ENCODE data around the gene FOXK1.

FOXK1 gene

GRCh38 chr7:4787947-4788626 is 106.0 kb downstream of the FOXK1 start:
- no peak overlapping the region for H2BK5ac ChIP-seq (ENCODE audit: low read length)
- H3K23ac ChIP-seq (ENCODE audit: low read depth, low read length, poor library complexity): peak overlapping the region; percentile 12
- H3K14ac ChIP-seq (ENCODE audit: low read length): no peak overlapping the region
- no peak overlapping the region for H3K27ac ChIP-seq (replicated peaks; ENCODE audit: low read length)
- H2BK120ac ChIP-seq (ENCODE audit: low read depth, low read length): no peak overlapping the region
- no peaks in the 10 kb centered on the region for H3K27me3 ChIP-seq (ENCODE audit: control insufficient read depth in 3 of 3, insufficient read depth in 3 of 3, low read depth in 1 of 3, low read length in 3 of 3)
- peaks cover 5 to 74% of the 10 kb centered on the region in 2 donors for H3K36me3 ChIP-seq (replicated peaks in 1 of 2; ENCODE audit: control insufficient read depth in 2 of 2, insufficient read depth in 2 of 2, low read length in 2 of 2)
- H3K4me2 ChIP-seq (ENCODE audit: insufficient read depth, low read length, poor library complexity, severe bottlenecking): no peak overlapping the region
- H3K4me3 ChIP-seq (ENCODE audit: low read length in 2 of 2): no peak overlapping the region
- H3K18ac ChIP-seq (ENCODE audit: low read length): no peak overlapping the region
- H3K79me1 ChIP-seq (ENCODE audit: low read depth, low read length): peaks cover 4% of the 10 kb centered on the region
- no peak overlapping the region for H3K4ac ChIP-seq (ENCODE audit: low read length)
- H4K91ac ChIP-seq (ENCODE audit: low read depth, low read length, poor library complexity): peak overlapping the region; percentile 12
- no peak overlapping the region for H2AFZ ChIP-seq (ENCODE audit: low read length)
- H2AK5ac ChIP-seq (ENCODE audit: low read depth, low read length): no peak overlapping the region
- H3K4me1 ChIP-seq (ENCODE audit: control insufficient read depth in 2 of 2, insufficient read depth in 1 of 2, low read depth in 1 of 2, low read length in 2 of 2): peaks cover 0 to 2% of the 10 kb centered on the region in 2 donors
- no peak overlapping the region for H2BK15ac ChIP-seq (ENCODE audit: low read length)
- H3K9me3 ChIP-seq (replicated peaks in 1 of 2; ENCODE audit: control insufficient read depth in 2 of 2, insufficient read depth in 1 of 2, low read depth in 1 of 2, low read length in 2 of 2): no peaks in the 10 kb centered on the region
- no peak for DNase-seq (ENCODE audit: low spot score)
- no peak overlapping the region for H4K8ac ChIP-seq (ENCODE audit: low read depth, low read length)
- no CpG with 5 or more reads among the region's 23 CpGs for WGBS, 2 donors (ENCODE audit: extremely low coverage in 2 of 2, insufficient read length in 2 of 2, insufficient replicate concordance in 1 of 2)
- H3K9ac ChIP-seq (ENCODE audit: low read depth, low read length, poor library complexity): peak overlapping the region; percentile 44
- no peak overlapping the region for H2BK12ac ChIP-seq (ENCODE audit: low read length)

GRCh38 chr7:4788627-4789189 is 106.6 kb downstream of the FOXK1 start:
- H3K27me3 ChIP-seq (ENCODE audit: control insufficient read depth in 3 of 3, insufficient read depth in 3 of 3, low read depth in 1 of 3, low read length in 3 of 3): no peaks in the 10 kb centered on the region

GRCh38 chr7:4789194-4790077 is 107.3 kb downstream of the FOXK1 start:
- WGBS, 2 donors (ENCODE audit: extremely low coverage in 2 of 2, insufficient read length in 2 of 2, insufficient replicate concordance in 1 of 2): no CpG with 5 or more reads among the region's 26 CpGs
- H2AK5ac ChIP-seq (ENCODE audit: low read depth, low read length): no peak overlapping the region
- no peak overlapping the region for H4K8ac ChIP-seq (ENCODE audit: low read depth, low read length)
- H3K14ac ChIP-seq (ENCODE audit: low read length): no peak overlapping the region
- H3K18ac ChIP-seq (ENCODE audit: low read length): no peak overlapping the region
- H3K4me3 ChIP-seq (ENCODE audit: low read length in 2 of 2): no peak overlapping the region
- no peaks in the 10 kb centered on the region for H3K79me1 ChIP-seq (ENCODE audit: low read depth, low read length)
- no peaks in the 10 kb centered on the region for H3K9me3 ChIP-seq (replicated peaks in 1 of 2; ENCODE audit: control insufficient read depth in 2 of 2, insufficient read depth in 1 of 2, low read depth in 1 of 2, low read length in 2 of 2)
- no peak overlapping the region for H4K91ac ChIP-seq (ENCODE audit: low read depth, low read length, poor library complexity)
- no peak overlapping the region for H3K4me2 ChIP-seq (ENCODE audit: insufficient read depth, low read length, poor library complexity, severe bottlenecking)
- no peak overlapping the region for H2BK120ac ChIP-seq (ENCODE audit: low read depth, low read length)
- H3K23ac ChIP-seq (ENCODE audit: low read depth, low read length, poor library complexity): peak overlapping the region; percentile 65
- H3K27ac ChIP-seq (replicated peaks; ENCODE audit: low read length): no peak overlapping the region
- H3K9ac ChIP-seq (ENCODE audit: low read depth, low read length, poor library complexity): no peak overlapping the region
- H2BK5ac ChIP-seq (ENCODE audit: low read length): no peak overlapping the region
- H2BK15ac ChIP-seq (ENCODE audit: low read length): no peak overlapping the region
- DNase-seq (ENCODE audit: low spot score): no peak
- peaks cover 5 to 69% of the 10 kb centered on the region in 2 donors for H3K36me3 ChIP-seq (replicated peaks in 1 of 2; ENCODE audit: control insufficient read depth in 2 of 2, insufficient read depth in 2 of 2, low read length in 2 of 2)
- H3K4me1 ChIP-seq (ENCODE audit: control insufficient read depth in 2 of 2, insufficient read depth in 1 of 2, low read depth in 1 of 2, low read length in 2 of 2): peaks cover 0 to 2% of the 10 kb centered on the region in 2 donors
- no peak overlapping the region for H3K4ac ChIP-seq (ENCODE audit: low read length)
- H2AFZ ChIP-seq (ENCODE audit: low read length): no peak overlapping the region
- H2BK12ac ChIP-seq (ENCODE audit: low read length): no peak overlapping the region
- no peaks in the 10 kb centered on the region for H3K27me3 ChIP-seq (ENCODE audit: control insufficient read depth in 3 of 3, insufficient read depth in 3 of 3, low read depth in 1 of 3, low read length in 3 of 3)

More at GRCh38 chr7:4788627-4789189, 106.6 kb downstream of the FOXK1 start:
- Histone ChIP-seq H3K9me3 (replicated peaks in 1 of 2; ENCODE audit: control insufficient read depth in 2 of 2, insufficient read depth in 1 of 2, low read depth in 1 of 2, low read length in 2 of 2) (no peaks in the 10 kb centered on the region), H3K79me1 (ENCODE audit: low read depth, low read length) (peaks cover 4% of the 10 kb centered on the region), H3K36me3 (replicated peaks in 1 of 2; ENCODE audit: control insufficient read depth in 2 of 2, insufficient read depth in 2 of 2, low read length in 2 of 2) (peaks cover 5 to 71% of the 10 kb centered on the region in 2 donors), H2AFZ (ENCODE audit: low read length) (no peak overlapping the region), H4K91ac (ENCODE audit: low read depth, low read length, poor library complexity) (peak overlapping the region; percentile 12), H3K27ac (replicated peaks; ENCODE audit: low read length) (no peak overlapping the region), H3K18ac (ENCODE audit: low read length) (no peak overlapping the region), H2BK12ac (ENCODE audit: low read length) (no peak overlapping the region), H3K14ac (ENCODE audit: low read length) (no peak overlapping the region), H3K4me3 (ENCODE audit: low read length in 2 of 2) (no peak overlapping the region), H3K9ac (ENCODE audit: low read depth, low read length, poor library complexity) (no peak overlapping the region), H2BK15ac (ENCODE audit: low read length) (no peak overlapping the region), H3K4me2 (ENCODE audit: insufficient read depth, low read length, poor library complexity, severe bottlenecking) (no peak overlapping the region), H4K8ac (ENCODE audit: low read depth, low read length) (no peak overlapping the region), H3K4me1 (ENCODE audit: control insufficient read depth in 2 of 2, insufficient read depth in 1 of 2, low read depth in 1 of 2, low read length in 2 of 2) (peaks cover 0 to 2% of the 10 kb centered on the region in 2 donors), H2BK120ac (ENCODE audit: low read depth, low read length) (no peak overlapping the region), H2BK5ac (ENCODE audit: low read length) (no peak overlapping the region), H3K4ac (ENCODE audit: low read length) (no peak overlapping the region), H2AK5ac (ENCODE audit: low read depth, low read length) (no peak overlapping the region), H3K23ac (ENCODE audit: low read depth, low read length, poor library complexity) (peak overlapping the region; percentile 65)
- WGBS, 2 donors (ENCODE audit: extremely low coverage in 2 of 2, insufficient read length in 2 of 2, insufficient replicate concordance in 1 of 2): no CpG with 5 or more reads among the region's 27 CpGs
- no peak for DNase-seq (ENCODE audit: low spot score)

GRCh38 chr7:4790078-4790465 is 108.0 kb downstream of the FOXK1 start:
- H3K36me3 ChIP-seq (replicated peaks in 1 of 2; ENCODE audit: control insufficient read depth in 2 of 2, insufficient read depth in 2 of 2, low read length in 2 of 2): peaks cover 5 to 70% of the 10 kb centered on the region in 2 donors
- no peak overlapping the region for H3K18ac ChIP-seq (ENCODE audit: low read length)
- H3K4me2 ChIP-seq (ENCODE audit: insufficient read depth, low read length, poor library complexity, severe bottlenecking): no peak overlapping the region
- no peak overlapping the region for H3K14ac ChIP-seq (ENCODE audit: low read length)
- H2BK12ac ChIP-seq (ENCODE audit: low read length): no peak overlapping the region
- H2BK5ac ChIP-seq (ENCODE audit: low read length): no peak overlapping the region
- WGBS, 2 donors (ENCODE audit: extremely low coverage in 2 of 2, insufficient read length in 2 of 2, insufficient replicate concordance in 1 of 2): no CpG with 5 or more reads among the region's 9 CpGs
- H3K79me1 ChIP-seq (ENCODE audit: low read depth, low read length): no peaks in the 10 kb centered on the region
- no peaks in the 10 kb centered on the region for H3K27me3 ChIP-seq (ENCODE audit: control insufficient read depth in 3 of 3, insufficient read depth in 3 of 3, low read depth in 1 of 3, low read length in 3 of 3)
- no peak overlapping the region for H3K9ac ChIP-seq (ENCODE audit: low read depth, low read length, poor library complexity)
- no peak overlapping the region for H2AK5ac ChIP-seq (ENCODE audit: low read depth, low read length)
- no peak overlapping the region for H2AFZ ChIP-seq (ENCODE audit: low read length)
- H4K91ac ChIP-seq (ENCODE audit: low read depth, low read length, poor library complexity): no peak overlapping the region
- DNase-seq (ENCODE audit: low spot score): no peak
- no peak overlapping the region for H3K4ac ChIP-seq (ENCODE audit: low read length)
- H3K23ac ChIP-seq (ENCODE audit: low read depth, low read length, poor library complexity): no peak overlapping the region
- no peak overlapping the region for H4K8ac ChIP-seq (ENCODE audit: low read depth, low read length)
- H2BK120ac ChIP-seq (ENCODE audit: low read depth, low read length): no peak overlapping the region
- H3K9me3 ChIP-seq (replicated peaks in 1 of 2; ENCODE audit: control insufficient read depth in 2 of 2, insufficient read depth in 1 of 2, low read depth in 1 of 2, low read length in 2 of 2): no peaks in the 10 kb centered on the region
- no peak overlapping the region for H3K27ac ChIP-seq (replicated peaks; ENCODE audit: low read length)
- H2BK15ac ChIP-seq (ENCODE audit: low read length): no peak overlapping the region
- H3K4me3 ChIP-seq (ENCODE audit: low read length in 2 of 2): no peak overlapping the region
- peaks cover 2% of the 10 kb centered on the region in 2 donors for H3K4me1 ChIP-seq (ENCODE audit: control insufficient read depth in 2 of 2, insufficient read depth in 1 of 2, low read depth in 1 of 2, low read length in 2 of 2)

Data from neuronal stem cell (in vitro differentiated cells).